ENCODE results near the gene TRMT10B. TPM values are rescaled to one million over a fixed set of nuclear protein-coding genes. Genes with fewer than 3 reads are reported as not detected.
"Not testable (repeated sequence)": the region's sequence is repeated elsewhere in the genome, so short reads cannot be mapped to it uniquely, and the experiment has no call there.

The TRMT10B gene
- total RNA-seq, 1 donor from 2014 or later, result 9.8 TPM

DNA sequence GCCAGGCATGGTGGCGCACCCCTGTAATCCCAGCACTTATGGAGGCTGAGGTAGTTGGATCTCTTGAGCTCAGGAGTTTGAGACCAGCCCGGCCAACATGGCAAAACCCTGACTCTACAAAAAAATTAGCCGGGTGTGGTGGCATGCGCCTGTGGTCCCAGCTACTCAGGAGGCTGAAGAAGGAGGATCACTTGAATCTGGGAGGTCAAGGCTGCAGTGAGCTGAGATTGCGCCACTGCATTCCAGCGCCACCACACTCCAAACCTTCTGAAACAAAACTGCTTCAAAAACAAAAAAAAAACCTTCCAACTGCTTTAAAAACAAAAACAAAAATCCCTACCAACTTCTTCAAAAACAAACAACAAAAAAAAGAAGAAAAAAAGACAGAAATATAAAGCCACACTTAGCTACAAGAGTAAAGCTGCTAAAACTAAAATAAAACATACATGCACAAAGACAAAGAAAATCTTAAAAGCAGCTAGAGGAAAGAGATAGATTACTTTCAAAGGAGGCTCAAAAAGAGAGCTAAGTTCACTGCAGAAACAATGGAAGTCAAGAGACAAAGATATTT lies 58.4 kb downstream of the TRMT10B start:
- no peak overlapping the region for H3K27ac Mint-ChIP-seq (ENCODE audit: unreplicated experiment)

DNA sequence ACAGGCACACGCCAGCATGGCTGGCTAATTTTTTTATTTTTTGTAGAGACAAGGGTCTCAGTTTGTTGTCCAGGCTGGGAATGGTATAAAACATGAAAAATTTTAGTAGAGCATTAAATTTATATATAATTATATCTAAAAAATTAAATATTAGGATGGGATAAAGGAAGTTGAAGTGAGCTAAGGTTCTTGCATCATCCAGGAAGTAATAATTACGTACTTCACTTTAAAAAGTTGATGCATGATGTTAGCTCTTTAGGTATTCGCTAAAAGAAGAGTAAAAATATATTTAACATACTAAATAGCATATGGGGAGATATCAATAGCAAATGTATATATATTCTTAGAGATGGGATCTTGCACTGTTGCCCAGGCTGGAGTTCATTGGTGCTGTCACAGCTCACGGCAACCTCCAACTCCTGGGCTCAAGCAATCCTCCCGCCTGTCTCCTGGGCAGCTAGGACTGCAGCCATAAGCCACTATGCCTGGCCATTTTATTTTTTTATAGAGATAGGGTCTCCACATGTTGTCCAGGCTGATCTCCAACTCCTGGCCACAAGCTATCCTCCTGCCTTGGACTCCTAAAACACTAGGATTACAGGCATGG lies 59.3 kb downstream of the TRMT10B start:
- TF ChIP-seq, protein P1, sequence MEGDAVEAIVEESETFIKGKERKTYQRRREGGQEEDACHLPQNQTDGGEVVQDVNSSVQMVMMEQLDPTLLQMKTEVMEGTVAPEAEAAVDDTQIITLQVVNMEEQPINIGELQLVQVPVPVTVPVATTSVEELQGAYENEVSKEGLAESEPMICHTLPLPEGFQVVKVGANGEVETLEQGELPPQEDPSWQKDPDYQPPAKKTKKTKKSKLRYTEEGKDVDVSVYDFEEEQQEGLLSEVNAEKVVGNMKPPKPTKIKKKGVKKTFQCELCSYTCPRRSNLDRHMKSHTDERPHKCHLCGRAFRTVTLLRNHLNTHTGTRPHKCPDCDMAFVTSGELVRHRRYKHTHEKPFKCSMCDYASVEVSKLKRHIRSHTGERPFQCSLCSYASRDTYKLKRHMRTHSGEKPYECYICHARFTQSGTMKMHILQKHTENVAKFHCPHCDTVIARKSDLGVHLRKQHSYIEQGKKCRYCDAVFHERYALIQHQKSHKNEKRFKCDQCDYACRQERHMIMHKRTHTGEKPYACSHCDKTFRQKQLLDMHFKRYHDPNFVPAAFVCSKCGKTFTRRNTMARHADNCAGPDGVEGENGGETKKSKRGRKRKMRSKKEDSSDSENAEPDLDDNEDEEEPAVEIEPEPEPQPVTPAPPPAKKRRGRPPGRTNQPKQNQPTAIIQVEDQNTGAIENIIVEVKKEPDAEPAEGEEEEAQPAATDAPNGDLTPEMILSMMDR (conservative IDR thresholded peaks at IDR 0.05), result no peak
- no peaks in the 10 kb centered on the region for H3K4me1 Mint-ChIP-seq
- peaks cover 4% of the 10 kb centered on the region for H3K36me3 Mint-ChIP-seq (ENCODE audit: low read depth)
- no peak for DNase-seq (ENCODE audit: low read depth, low spot score)
- H3K4me3 Mint-ChIP-seq, result no peak overlapping the region
- no peaks in the 10 kb centered on the region for H3K9me3 Mint-ChIP-seq
- H3K27ac Mint-ChIP-seq (ENCODE audit: unreplicated experiment), result no peak overlapping the region
- H3K27me3 Mint-ChIP-seq (ENCODE audit: low read depth), result no peaks in the 10 kb centered on the region

More for the DNA sequence above, 58.4 kb downstream of the TRMT10B start:
- H3K36me3 Mint-ChIP-seq (ENCODE audit: low read depth), result peaks cover 4% of the 10 kb centered on the region
- H3K4me3 Mint-ChIP-seq, result no peak overlapping the region
- no peak for DNase-seq (ENCODE audit: low read depth, low spot score)
- TF ChIP-seq, protein P1 (conservative IDR thresholded peaks at IDR 0.05), result no peak
- no peaks in the 10 kb centered on the region for H3K27me3 Mint-ChIP-seq (ENCODE audit: low read depth)
- no peaks in the 10 kb centered on the region for H3K4me1 Mint-ChIP-seq
- no peaks in the 10 kb centered on the region for H3K9me3 Mint-ChIP-seq

DNA sequence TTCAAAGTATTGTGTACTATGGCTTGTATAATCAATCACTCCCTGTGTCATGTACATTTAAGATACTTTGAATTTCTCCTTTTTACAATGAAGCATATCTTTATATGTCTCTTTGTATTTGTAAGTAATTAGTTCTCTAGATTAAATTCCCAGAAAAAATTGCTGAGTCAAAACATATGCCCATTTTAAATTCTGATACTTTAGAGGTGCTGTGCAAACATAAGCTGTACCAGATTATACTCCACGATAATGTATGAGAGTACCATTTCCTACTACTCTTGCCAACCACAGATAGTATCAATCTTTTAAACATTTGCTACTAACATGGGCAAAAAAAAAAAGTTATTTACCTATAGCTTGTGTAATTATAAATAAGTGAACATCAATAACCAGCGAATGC lies 65.2 kb downstream of the TRMT10B start:
- Mint-ChIP-seq H3K4me3 (no peak overlapping the region), H3K9me3 (no peaks in the 10 kb centered on the region), H3K27ac (ENCODE audit: unreplicated experiment) (no peak overlapping the region), H3K27me3 (ENCODE audit: low read depth) (no peaks in the 10 kb centered on the region), H3K4me1 (no peaks in the 10 kb centered on the region), H3K36me3 (ENCODE audit: low read depth) (peaks cover 16% of the 10 kb centered on the region)
- TF ChIP-seq, protein P1 (conservative IDR thresholded peaks at IDR 0.05), result no peak
- DNase-seq (ENCODE audit: low read depth, low spot score), result no peak

DNA sequence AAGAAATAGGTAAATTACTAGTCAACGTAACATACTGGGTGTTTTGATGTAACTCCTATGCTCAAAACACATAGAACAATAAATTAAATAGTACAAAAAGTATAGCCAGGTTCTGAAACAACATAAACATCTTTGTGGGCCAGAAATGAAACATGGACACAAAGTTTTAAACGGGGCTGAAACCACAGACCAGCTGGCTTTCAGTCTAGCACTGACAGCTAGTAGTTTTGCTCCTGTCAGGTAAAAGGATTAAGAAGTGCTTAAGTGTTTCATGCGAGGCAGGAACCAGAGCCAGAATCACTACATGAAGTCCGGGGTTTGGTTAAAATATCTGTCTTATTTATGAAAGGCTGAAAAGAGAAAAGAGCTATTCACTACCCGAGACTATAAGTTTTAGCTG lies 66.5 kb downstream of the TRMT10B start:
- DNase-seq (ENCODE audit: low read depth, low spot score), result no peak
- Mint-ChIP-seq H3K36me3 (ENCODE audit: low read depth) (peaks cover 25% of the 10 kb centered on the region), H3K9me3 (no peaks in the 10 kb centered on the region), H3K4me3 (no peak overlapping the region), H3K27ac (ENCODE audit: unreplicated experiment) (no peak overlapping the region), H3K27me3 (ENCODE audit: low read depth) (no peaks in the 10 kb centered on the region), H3K4me1 (no peaks in the 10 kb centered on the region)
- TF ChIP-seq, protein P1 (conservative IDR thresholded peaks at IDR 0.05), result no peak

DNA sequence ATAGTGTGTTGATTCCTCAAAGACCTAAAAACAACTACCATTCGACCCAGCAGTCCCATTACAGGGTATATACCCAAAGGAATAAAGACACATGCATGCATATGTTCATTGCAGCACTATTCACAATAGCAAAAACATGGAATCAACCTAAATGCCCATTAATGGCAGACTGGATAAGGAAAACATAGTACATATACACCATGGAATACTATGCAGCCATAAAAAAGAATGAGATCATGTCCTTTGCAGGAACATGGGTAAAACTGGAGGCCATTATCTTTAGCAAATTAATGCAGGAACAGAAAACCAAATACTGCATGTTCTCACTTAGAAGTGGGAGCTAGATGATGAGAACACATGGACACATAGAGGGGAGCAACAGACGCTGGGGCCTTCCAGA lies 71.6 kb downstream of the TRMT10B start:
- H3K4me1 Mint-ChIP-seq, result not testable (repeated sequence)

DNA sequence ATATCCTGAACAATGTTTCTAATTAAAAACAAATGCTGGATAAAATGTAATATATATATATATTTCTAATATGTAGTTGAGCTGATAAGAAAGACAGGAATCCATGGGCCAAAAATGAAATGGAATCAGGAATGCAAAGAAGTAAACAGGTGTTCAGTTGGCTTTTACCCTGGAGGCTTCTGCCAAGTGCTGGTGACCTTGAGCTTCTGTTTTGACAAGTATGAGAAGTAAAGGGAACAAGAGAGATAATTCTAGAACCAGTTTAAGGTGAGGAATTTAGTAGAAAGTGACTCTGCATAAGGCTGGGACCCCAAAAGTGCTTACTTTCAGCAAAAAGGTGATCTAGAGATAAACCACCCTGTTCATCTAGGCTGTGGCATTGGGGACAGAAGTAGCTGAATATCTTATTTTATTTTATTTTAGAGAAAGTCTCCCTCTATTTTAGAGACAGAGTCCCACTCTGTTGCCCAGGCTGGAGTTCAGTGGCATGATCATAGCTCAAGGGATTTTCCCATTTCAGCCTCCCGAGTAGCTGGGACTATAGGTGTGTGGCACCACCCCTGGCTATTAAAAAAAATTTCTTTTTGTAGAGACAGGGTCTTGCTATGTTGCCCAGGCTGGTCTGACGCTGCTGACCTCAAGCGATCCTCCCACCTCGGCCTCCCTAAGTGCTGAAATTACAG lies 74.0 kb downstream of the TRMT10B start:
- DNase-seq (ENCODE audit: low read depth, low spot score), result no peak
- Mint-ChIP-seq H3K4me3 (no peak overlapping the region), H3K4me1 (no peaks in the 10 kb centered on the region), H3K27ac (ENCODE audit: unreplicated experiment) (no peak overlapping the region), H3K9me3 (no peaks in the 10 kb centered on the region), H3K36me3 (ENCODE audit: low read depth) (peaks cover 20% of the 10 kb centered on the region), H3K27me3 (ENCODE audit: low read depth) (no peaks in the 10 kb centered on the region)
- TF ChIP-seq, protein P1 (conservative IDR thresholded peaks at IDR 0.05), result no peak

More for the DNA sequence above, 71.6 kb downstream of the TRMT10B start:
- H3K36me3 Mint-ChIP-seq (ENCODE audit: low read depth), result peaks cover 36% of the 10 kb centered on the region
- H3K9me3 Mint-ChIP-seq; DNase-seq (ENCODE audit: low read depth, low spot score); H3K27me3 Mint-ChIP-seq (ENCODE audit: low read depth); H3K4me3 Mint-ChIP-seq; H3K27ac Mint-ChIP-seq (ENCODE audit: unreplicated experiment): not testable (repeated sequence)

All from neural crest cell (in vitro differentiated cells).